HepG2 (cell line): ENCODE results near the gene UGT2B15.
"Not testable (repeated sequence)": the region's sequence is repeated elsewhere in the genome, so short reads cannot be mapped to it uniquely, and the experiment has no call there.

Source experiments
- CTCF ChIP-seq: sonication (generic); formaldehyde crosslinking; IDR thresholded peaks from 2 replicates; pipeline ENCODE4 v1.5.0; 2020; ENCODE audit warnings: mild to moderate bottlenecking, missing genetic modification reagents, moderate library complexity
- EZH2 ChIP-seq: conservative IDR thresholded peaks from 2 replicates; pipeline ENCODE4 v1.6.1; 2012; ENCODE audit warnings: mild to moderate bottlenecking, low read depth, low read length, moderate library complexity
- ISL2 ChIP-seq: sonication (generic); formaldehyde crosslinking; IDR thresholded peaks from 2 replicates; pipeline ENCODE4 v1.5.0; 2020; ENCODE audit warnings: missing genetic modification reagents
- KLF6 ChIP-seq: IDR thresholded peaks from 2 replicates; pipeline ENCODE4 v1.8.0; 2016; ENCODE audit warnings: missing biosample characterization, missing genetic modification reagents
- RAD21 ChIP-seq: fragments of 450-650 bp; formaldehyde crosslinking; IDR thresholded peaks from 2 replicates; pipeline ENCODE4 v1.5.0; 2020; ENCODE audit warnings: mild to moderate bottlenecking
- SP140L ChIP-seq: sonication (generic); formaldehyde crosslinking; IDR thresholded peaks from 2 replicates; pipeline ENCODE4 v1.4.0; 2020; ENCODE audit warnings: missing genetic modification reagents, borderline replicate concordance
- TCF12 ChIP-seq, 2 experiments: fragments of 450-650 bp in 1 of 2; sonication (generic) in 1 of 2; formaldehyde crosslinking in 1 of 2; IDR thresholded peaks; 2 replicates each; pipeline versions ENCODE4 v1.6.1 to v1.8.0; 2017 to 2022; ENCODE audit warnings: antibody characterized with exemption in 1 of 2, mild to moderate bottlenecking in 1 of 2, missing genetic modification reagents in 1 of 2, moderate library complexity in 1 of 2
- TEAD2 ChIP-seq: sonication (generic); formaldehyde crosslinking; IDR thresholded peaks from 2 replicates; pipeline ENCODE4 v1.9.0; 2021; ENCODE audit warnings: missing genetic modification reagents
- TF ChIP-seq, protein P1 (sequence below): IDR thresholded peaks from 2 replicates; pipeline ENCODE4 v1.6.1; 2012; ENCODE audit warnings: inconsistent platforms
- TF ChIP-seq, protein P2 (sequence below): sonication (generic); formaldehyde crosslinking; IDR thresholded peaks from 2 replicates; pipeline ENCODE4 v1.5.0; 2020; ENCODE audit warnings: missing genetic modification reagents

DNA sequence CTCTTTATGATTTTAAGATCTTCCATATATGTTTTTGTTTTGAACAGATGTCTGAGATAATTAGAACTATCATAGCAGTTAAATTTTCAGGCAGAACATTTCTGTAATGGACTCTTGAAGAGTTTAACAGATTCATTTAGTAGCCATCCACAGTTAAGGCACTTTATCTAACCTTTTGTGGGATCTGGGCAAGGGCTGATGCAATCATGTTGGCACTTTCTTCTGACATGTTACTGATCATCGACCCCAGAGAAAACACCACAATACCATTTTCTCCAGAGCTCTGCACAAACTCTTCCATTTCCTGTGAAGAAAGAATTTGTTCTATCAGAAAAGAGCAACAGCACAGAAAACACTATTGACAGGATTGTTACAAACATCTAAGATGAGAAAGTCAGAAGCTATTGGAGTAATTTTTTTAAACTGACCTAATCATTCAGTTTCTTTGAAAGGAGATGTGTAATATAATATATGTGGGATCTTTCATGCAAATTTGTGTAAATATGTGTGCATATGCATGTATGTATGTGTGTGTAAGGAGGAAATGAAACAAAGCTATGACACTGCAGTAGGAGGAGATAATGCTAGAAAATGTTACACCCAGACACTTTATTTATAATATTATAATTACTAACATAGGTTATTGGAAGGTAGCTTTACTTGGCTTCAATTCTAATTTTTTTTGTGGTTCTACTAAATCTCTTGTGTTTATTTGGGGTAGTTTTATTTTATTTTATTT, 7.4 kb downstream of the UGT2B15 start:
- not testable (repeated sequence) for TF ChIP-seq RAD21 (CRISPR knock-in tag); EZH2; TEAD2 (CRISPR knock-in tag); SP140L (CRISPR knock-in tag); TCF12 (IDR thresholded peaks at IDR 0.05); TCF12 (CRISPR knock-in tag; IDR thresholded peaks at IDR 0.05); KLF6 (CRISPR knock-in tag); ISL2 (CRISPR knock-in tag); CTCF
- TF ChIP-seq, protein P1, sequence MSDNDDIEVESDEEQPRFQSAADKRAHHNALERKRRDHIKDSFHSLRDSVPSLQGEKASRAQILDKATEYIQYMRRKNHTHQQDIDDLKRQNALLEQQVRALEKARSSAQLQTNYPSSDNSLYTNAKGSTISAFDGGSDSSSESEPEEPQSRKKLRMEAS, result not testable (repeated sequence)
- TF ChIP-seq, protein P2, sequence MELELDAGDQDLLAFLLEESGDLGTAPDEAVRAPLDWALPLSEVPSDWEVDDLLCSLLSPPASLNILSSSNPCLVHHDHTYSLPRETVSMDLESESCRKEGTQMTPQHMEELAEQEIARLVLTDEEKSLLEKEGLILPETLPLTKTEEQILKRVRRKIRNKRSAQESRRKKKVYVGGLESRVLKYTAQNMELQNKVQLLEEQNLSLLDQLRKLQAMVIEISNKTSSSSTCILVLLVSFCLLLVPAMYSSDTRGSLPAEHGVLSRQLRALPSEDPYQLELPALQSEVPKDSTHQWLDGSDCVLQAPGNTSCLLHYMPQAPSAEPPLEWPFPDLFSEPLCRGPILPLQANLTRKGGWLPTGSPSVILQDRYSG (CRISPR knock-in tag), result not testable (repeated sequence)
